Kasumi-1 (cell line): ENCODE measurements around the gene RASSF7.

Experiments used
- DNase-seq, 2 experiments: peaks; one replicate each; lab custom pipeline; 2025; lab: John Stamatoyannopoulos, UW

Gene RASSF7

DNA sequence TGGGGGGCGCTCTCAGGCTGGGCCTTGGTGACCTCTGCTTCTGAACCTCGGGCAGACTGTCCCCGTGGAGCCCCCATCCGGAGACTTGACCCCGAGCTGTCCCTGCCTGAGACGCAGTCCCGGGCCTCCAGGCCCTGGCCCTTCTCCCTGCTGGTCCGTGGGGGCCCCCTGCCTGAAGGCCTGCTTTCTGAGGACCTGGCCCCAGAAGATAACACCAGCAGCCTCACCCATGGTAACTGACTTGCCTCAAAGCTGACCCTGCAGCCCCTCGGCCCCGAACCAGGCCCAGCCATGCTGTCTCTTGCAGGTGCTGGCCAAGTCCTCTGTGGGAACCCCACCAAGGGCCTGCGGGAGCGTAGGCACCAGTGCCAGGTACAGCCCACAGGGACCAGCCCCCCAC is 9.2 kb upstream of the RASSF7 start:
- DNase-seq = no peak

DNA sequence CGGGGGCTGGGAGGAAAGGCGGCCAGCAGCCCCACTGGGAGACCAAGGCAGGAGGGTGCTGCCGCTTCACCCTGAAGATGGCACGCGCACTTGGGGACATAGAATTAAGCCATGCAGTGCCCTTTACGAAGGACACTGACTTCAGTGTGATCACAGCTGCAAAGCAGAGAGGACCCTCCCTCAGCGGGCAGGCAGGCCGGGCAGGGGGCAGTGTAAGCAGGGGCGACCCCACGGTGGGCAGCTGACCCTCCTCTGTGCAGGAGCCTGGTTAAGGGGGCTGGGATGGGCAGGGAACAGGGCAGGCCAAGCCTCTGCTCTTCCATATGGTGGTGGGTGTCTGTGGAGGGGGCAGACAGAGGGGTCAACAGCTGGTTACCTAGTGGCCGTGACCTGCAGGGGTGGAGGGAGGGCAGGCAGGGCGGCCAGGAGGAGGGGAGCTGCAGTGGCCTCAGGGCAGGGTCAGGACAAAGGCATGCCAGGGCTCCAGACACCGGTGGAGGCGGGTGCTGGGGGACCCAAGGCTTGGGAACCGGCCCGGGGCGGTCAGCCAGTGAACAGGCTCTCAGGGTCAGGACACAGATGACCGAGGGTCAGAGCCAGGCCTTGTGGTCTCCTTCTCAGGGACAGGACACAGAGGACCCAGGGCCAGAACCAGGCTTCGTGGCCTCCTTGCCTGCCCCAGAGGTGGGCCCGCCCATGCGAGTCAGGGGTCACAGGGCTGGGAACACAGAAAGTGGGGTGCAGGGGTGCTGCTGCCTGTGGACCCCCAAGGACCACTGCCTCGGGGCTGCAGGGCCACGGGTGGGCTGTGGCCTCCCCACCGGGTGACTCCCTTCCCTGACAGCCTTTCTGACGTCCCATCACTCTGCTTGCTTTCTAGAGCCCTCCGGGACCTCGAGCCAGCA is 7.4 kb upstream of the RASSF7 start:
- no peak for DNase-seq

DNA sequence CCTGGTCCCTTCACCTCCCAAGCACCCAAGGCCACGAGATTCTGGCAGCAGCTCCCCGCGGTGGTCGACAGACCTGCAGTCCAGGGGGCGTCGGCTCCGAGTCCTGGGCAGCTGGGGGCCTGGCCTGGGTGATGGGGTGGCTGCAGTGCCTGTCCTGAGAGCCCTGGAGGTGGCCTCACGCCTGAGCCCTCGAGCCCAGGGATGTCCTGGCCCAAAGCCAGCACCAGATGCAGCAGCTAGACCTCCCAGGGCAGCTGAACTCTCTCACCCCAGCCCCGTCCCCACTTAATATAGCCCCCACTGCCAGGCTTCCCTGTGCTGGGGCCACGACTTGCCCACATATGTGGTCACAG is 6.8 kb upstream of the RASSF7 start:
- no peak for DNase-seq

DNA sequence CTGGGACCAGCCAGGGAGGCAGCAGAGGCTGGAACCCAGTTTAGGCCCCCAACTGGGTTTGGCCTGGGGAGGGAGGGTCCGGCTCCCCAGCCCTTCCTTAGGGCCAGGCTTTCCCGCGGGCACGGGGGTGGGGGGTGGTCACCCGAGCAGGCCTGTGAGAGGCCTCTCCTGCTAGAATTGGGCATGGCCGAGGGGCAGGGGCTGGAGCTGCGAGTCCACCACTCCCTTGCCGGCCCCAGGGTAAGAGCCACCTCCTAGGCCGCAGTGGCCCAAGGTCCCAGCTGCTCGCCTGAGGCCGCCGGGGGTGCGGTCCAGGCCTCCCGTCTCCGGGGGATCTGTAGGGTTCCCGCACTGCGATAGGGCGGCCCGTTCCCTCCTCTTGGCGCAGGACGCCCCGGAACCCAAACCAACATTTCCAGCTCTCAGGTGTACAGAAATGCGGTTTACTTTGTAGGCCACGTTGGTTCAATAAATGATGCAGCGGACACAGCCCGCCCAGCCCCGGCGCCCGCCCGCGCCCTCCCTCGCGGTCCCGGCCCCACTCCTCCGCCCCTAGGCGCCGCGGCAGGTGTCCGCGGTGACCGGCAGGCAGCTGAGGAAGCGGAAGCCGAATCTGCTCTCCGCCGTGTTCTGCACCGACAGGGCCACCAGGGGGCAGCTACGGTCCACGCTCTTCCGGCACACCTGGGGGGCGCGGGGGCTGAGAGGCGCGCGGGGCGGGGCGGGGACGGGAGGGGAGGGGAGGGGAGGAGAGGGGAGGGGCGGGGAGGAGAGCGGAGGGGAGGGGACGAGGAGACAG is 6.1 kb upstream of the RASSF7 start:
- peak; percentile 55 to 61 for DNase-seq

DNA sequence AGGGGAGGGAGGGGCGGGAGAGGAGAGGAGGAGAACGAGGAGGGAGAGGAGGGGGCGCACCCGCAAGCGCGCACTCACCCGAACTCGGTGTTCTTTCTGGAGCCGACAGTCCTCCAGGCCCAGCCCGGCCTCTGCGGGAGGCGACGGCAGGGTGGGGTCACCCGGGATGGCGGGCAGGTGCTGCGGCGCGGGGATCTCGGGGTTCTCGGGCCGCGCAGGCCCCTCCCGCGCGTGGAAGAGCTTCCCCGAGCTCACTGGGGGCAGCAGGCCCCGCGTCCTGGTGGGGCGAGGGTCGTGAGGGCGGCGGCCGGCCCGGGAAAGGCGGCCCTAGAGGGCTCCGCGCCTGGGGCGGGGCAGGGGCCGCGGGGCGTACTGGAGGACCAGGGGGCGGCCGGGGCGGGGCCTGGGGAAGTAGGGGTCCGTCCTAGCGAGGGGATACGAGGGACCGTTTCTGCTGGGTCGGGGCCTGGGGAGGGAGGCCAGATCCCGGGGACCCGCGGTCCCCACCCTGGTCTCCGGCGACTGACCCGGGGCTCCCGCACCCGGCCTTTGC is 5.5 kb upstream of the RASSF7 start:
- no peak for DNase-seq

DNA sequence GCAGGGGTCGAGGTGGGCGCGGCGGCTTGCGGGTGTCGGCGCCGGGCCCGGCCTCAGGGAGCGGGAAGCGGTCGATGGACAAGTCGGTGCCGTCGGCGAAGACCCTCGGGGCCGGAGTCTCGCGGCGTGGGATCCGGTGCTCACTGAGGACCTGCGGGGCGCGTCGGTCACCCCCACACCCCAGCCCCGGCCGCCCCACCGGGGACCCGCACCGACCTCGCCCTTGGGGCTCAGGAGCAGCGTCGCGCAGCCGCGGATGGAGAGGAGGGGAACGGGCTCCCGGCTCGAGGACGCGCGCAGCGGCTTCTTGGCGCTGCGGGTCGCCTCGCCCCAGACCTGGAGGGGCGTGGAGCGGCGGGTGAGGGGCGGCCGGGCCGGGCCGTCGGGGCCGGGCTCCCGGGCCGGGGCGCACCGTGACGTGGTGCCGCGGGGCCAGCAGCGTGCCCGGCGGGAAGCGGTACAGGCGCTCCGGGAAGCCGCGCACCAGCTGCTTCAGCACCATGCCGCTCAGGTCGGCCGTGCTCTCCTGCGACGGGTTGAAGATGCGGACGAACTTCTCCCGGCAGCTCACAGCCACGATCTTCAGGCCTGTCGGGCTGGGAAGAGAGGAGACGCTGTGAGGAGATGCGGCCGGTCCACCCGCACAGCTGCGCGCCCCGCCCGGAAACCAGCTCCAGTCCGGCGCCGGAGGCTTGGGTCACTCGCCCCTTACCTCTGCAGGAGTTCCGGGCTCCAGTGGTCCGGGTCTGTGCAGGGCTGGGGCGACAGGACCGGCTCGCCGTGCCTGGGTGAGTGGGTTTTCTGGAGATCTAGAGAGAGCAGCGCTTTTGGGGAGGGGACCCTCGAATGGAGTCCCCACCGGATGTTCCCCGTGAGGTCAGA is 4.7 kb upstream of the RASSF7 start:
- no peak for DNase-seq

DNA sequence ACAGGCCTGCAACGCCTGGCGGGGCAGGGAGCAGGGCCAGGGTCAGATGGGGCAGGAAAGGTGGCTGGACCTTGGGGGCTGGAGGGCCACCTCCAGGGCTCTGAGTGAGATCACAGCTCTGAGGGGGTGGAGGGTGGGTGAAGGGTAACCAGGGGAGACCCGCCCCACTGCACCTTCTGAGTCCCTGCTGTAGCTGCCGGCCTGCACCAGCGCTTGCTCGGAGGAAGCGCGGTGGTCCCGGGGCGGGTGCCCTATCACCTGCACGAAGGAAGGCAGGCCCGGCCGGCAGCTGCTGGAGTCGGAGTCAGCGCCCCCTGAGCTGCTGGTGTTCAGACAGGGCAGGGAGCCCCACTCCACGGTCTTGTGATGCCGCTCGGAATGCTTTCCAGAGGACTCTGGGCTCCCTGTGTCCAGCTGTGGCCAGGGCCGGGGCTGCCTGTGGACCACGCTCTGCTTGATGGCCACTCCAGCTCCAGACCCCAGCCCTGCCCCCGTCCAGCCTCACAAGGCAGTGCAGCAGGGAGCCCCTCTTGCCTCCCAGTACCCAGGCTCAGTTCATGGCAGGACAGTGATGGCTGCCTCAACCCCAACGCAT is 4.0 kb upstream of the RASSF7 start:
- DNase-seq = no peak

DNA sequence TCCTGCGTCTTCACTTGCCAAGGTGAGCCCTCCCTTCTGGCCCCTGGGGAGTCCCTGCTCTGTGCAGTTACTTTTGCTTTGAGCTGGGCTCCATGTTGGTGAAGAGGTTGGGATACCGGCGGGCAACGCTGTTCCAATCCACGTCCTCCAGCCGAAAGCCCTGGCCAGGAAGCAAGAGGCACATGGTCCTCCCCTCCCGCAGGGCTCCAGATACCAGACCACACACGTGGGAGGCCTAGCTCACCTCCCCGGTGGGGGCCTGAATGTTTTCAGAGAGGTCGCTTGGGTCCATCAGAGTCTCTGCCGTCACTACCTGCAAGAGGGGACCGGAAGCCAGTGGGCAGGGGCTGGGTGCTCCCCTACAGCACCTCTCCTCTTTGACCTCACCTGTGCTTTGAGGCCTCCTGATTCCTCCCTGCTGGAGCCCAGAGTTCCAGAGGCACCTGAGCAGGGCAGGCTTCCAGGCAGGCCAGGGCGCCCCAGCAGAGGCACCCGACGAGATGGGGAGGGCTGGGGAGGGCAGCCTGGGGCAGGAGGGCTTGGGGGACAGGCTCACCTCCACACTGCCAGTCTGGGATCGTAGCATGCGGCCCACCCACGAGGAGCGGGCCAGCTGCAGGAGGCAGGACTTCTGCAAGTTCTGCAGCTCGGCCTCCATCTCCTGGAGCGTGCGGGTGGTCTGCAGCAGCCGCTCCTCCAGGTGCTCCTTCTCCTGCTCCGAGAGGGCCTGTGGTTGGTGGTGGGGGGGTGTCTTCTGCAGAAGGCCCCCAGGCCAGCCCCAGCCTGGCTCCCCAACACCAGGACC is 3.2 kb upstream of the RASSF7 start:
- DNase-seq = no peak

DNA sequence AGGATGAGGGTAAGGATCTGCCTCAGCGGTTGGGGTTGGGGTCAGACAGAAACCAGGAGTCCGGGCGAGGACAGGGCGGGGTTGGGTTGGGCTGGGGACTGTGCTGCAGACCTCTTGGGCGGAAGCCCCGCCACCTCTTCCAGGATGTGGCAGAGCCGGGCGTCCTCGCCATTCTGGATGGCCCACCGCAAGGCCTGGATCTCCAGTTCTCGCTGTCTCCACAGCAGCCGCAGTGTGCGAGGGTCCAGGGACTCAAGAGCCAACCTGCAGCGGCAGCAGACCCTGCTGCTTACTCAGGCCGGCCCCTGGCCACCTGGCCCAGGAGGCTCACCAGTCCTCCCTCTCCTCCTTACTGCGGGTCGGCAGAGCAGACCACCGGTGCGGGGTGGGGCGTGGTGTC is 2.3 kb upstream of the RASSF7 start:
- no peak for DNase-seq

DNA sequence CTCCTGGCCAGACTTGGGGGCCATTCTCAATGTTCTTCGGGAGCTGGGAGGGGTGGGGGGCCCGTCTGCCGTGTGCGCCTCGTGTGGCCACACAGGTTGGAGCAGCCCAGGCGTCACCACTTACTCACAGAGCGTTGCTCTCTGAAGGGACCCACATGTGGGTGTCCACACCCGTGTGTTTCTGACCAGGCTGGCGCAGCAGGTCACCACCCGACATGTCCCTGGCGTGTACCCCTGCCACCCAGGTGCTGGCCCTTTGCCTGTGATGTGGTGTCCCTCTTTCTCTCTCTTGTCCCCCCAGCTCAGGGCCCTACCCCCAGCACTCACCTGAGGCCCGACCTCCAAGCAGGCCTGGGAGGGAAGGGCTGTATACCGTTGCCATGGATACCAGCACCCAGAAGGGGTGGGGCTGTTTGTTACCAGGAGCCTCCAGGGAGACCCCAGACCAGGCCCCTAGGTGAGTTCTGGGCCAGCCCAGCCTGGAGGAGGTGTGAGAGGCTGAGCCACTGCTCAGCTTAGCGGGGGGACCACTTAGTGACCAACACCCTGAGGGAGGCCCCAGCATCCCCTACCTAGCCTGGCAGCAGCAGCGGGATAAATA is 1.6 kb upstream of the RASSF7 start:
- no peak for DNase-seq

DNA sequence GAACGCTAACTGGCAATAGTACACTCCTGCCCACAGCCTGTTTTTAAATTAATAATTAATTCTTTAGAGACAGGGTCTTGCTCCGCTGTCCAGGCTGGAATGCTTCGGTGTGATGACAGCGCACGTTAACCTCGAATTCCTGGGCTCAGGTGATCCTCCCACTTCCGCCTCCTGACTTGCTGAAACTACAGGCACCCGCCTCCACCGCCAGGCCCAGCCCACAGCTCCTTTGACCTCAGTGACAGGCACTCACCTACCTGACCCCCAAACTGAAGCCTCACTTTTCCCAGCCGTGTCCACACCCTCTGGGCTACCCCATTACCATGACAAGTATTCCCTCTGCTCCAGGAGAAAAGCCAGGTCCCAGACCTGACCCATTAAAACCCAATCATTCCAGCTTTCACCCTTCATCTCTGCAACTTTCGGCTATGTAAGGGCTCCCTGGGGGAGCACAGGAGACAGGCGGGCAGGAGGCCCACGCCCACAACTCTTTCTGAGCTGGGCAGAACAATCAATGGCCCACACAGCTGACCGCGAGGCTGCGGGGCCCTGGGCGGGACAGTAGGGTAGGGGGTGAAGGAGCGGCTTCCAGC is 962 bp upstream of the RASSF7 start:
- no peak for DNase-seq

DNA sequence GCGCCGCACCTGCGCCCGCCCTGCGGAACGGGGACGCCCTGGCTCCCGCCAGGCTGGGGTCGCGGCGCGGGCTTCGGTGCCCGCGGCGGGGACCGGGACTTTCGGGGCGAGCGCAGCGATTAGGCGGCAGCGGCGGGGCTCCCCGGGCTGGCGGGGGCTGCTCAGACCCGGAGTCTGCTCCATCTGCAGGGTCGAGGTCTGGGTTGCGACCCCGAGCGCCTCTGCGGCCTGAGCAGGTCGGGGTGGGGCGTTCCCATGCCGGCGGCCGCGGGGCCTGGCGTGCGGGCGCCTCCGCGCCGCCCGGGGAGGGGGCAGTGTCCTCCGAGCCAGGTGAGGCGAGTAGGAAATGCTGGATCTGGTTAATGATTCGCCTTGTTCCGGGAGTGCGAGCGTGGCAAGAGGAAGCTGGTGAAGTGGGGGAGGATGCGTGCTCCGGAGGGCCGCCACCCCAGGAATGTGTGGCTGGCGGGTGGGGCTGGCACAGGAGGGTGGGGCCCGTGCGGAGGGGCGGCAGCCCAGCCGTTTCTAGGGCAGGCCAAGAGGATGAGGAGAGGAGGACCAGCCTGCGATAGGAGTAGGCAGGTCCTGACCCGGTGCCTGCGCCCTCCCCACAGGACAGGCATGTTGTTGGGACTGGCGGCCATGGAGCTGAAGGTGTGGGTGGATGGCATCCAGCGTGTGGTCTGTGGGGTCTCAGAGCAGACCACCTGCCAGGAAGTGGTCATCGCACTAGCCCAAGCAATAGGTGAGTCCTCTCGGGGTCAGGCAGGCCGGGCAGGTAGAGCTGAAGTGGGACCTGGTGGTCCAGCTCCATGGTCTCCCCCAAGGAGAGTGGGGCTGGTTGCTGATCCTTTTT is 606 bp downstream of the RASSF7 start:
- peak; percentile 41 to 65 for DNase-seq

DNA sequence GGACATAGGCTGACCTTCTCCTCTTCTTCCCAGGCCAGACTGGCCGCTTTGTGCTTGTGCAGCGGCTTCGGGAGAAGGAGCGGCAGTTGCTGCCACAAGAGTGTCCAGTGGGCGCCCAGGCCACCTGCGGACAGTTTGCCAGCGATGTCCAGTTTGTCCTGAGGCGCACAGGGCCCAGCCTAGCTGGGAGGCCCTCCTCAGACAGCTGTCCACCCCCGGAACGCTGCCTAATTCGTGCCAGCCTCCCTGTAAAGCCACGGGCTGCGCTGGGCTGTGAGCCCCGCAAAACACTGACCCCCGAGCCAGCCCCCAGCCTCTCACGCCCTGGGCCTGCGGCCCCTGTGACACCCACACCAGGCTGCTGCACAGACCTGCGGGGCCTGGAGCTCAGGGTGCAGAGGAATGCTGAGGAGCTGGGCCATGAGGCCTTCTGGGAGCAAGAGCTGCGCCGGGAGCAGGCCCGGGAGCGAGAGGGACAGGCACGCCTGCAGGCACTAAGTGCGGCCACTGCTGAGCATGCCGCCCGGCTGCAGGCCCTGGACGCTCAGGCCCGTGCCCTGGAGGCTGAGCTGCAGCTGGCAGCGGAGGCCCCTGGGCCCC is 1.4 kb downstream of the RASSF7 start:
- DNase-seq = no peak

DNA sequence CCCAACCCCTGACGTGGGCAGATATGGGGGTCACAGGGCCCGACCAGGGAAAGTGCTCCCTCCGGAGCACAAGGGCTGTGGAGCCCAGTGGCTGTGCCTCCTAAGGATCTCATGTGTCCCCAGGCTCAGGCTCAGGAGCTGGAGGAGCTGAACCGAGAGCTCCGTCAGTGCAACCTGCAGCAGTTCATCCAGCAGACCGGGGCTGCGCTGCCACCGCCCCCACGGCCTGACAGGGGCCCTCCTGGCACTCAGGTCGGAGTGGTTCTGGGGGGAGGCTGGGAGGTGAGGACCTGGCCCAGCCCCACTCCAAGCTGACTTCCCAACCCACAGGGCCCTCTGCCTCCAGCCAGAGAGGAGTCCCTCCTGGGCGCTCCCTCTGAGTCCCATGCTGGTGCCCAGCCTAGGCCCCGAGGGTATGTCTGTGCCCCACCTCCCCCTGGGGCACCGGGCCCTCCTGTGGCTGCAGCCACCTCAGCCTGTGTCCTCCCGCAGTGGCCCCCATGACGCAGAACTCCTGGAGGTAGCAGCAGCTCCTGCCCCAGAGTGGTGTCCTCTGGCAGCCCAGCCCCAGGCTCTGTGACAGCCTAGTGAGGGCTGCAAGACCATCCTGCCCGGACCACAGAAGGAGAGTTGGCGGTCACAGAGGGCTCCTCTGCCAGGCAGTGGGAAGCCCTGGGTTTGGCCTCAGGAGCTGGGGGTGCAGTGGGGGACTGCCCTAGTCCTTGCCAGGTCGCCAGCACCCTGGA is 2.5 kb downstream of the RASSF7 start:
- no peak for DNase-seq

DNA sequence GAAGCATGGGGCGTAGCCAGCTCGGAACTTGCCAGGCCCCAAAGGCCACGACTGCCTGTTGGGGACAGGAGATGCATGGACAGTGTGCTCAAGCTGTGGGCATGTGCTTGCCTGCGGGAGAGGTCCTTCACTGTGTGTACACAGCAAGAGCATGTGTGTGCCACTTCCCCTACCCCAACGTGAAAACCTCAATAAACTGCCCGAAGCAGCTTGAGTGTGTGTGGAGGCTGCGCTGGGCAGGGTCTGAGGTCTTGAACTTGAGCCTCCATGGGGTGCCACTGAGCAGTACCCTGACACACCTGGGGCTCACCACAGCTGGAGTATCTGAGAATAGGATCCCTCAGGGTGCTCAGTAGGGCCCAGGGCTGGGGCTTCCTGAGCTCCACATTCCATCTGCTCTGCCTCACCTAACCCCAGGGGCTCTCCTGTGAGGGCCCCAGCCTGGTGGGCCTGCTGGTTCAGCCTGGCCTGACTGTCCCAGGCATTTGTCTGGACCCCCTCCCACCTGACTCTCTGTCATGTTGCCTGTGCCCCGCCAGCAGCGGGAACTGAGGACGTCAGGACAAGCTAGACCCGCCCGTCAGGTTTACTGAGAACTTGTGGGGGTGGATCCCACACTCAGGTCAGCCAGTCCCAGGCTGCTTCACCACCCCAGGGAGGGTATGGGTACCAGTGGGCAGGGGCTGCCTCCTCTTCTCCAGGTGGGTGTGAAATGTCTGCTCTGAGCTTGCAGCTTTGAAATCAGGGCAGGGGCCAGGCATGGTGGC is 3.2 kb downstream of the RASSF7 start:
- no peak for DNase-seq

DNA sequence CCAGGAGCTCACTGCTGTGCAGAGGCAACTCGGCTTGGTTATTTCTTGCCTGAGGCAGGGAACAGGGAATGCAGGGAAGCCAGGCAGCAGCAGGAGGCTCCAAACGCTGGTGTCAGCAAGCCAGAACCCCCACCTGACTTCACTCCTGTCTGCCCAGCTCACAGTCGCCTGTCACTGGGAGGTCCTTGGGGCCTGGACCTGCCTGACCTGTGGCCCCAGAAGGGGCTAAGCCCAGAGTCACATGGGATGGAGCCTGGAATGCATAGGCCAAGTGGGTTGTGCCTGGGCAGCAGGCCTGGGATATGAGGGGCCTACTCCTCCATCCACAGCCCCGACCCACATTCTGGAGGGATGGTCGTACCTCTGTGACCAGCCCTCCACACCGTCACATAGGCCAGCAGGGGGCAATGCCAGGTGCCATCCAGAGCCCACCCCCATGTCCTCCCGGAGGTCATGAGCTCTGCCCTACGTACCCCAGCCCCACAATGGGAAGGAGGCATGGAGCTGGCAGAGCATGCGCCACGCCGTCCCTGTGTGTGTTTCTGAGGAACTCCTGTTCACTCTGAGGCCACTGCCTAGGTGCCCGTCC is 5.2 kb downstream of the RASSF7 start:
- no peak for DNase-seq
